ENCODE measurements around the gene SMOC1.

- TF ChIP-seq CTCF (IDR thresholded peaks at IDR 0.05) (no peak), ZFX (IDR thresholded peaks at IDR 0.05; ENCODE audit: borderline replicate concordance) (no peak)
These were observed 15.9 kb downstream of the SMOC1 start for GRCh38 chr14:69895109-69895508.
